CMK (cell line): ENCODE measurements around the gene LHFPL2.
"Not testable (repeated sequence)": the region's sequence is repeated elsewhere in the genome, so short reads cannot be mapped to it uniquely, and the experiment has no call there.

Experiments used
- DNase-seq: peaks from one replicate; pipeline ENCODE4 v3.0.0-alpha.2; 2010; ENCODE audit warnings: low read depth

Gene LHFPL2

DNA sequence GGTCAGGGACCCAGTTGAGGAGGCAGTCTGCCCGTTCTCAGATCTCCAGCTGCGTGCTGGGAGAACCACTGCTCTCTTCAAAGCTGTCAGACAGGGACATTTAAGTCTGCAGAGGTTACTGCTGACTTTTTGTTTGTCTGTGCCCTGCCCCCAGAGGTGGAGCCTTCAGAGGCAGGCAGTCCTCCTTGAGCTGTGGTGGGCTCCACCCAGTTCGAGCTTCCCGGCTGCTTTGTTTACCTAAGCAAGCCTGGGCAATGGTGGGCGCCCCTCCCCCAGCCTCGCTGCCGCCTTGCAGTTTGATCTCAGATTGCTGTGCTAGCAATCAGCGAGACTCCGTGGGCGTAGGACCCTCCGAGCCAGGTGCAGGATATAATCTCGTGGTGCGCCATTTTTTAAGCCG is 191.1 kb downstream of the LHFPL2 start:
- DNase-seq = not testable (repeated sequence)

DNA sequence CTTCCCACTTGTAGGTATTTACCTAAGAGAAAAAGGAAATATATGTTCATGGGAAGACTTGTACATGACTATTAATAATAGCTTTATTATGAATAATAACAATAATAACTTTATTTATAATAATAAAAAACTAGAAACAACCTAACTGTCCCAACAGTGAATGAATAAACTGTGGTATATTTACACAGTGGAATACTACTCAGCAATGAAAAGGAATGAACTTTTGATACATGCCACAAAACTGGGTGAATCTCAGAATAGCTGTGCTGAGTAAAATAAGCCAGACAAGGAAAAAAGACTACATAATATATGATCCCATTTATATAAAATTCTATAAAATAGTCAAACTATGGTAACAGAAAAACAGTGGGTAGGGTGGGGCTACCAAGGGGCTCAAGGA is 199.5 kb downstream of the LHFPL2 start:
- DNase-seq = no peak

DNA sequence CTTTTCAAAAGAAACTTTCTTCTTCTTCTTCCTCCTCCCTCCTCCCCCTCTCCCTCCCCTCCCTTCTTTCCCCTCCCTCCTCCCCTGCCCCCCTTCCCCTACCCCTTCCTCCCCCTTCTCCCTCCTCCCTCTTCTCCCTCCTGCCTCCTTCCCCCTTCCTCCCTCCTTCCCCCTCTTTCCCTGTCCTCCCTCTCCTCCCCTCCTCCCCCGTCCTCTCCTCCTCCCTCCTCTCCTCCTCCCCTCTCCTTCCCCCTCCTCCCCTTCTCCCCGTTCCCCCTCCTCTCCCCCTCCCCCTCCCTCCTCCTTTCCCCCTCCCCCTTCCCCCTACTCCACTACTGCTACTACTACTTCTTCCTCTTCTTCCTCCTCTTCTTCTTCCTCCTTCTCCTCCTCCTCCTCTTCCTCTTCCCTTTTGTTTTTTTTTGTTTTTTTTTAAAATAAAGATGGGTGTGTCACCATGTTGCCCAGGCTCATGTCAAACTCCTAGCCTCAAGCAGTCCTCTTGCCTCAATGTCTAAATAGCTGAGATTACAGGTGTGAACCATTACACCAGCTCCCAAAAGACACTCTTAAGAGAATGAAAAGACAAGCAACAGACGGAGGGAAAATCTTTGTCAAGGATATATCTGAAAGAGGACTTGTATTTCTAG is 200.7 kb downstream of the LHFPL2 start:
- no peak for DNase-seq
